Gastrocnemius medialis (tissue), 4 donors: ENCODE results near the gene NOX1.

Experiments used
- CTCF ChIP-seq, 5 experiments: fragments of 450-650 bp in 3 of 5; fragments of 200-600 bp in 2 of 5; sonication (generic) in 2 of 5; IDR thresholded peaks in 4 of 5; conservative IDR thresholded peaks in 1 of 5; 1 replicate in 4 of 5; 2 replicates in 1 of 5; pipeline ENCODE4 v1.5.1; 2016 to 2019; ENCODE audit warnings: antibody characterized with exemption in 5 of 5, mild to moderate bottlenecking in 3 of 5, moderate library complexity in 3 of 5
- POLR2A ChIP-seq, 2 donors: fragments of 450-650 bp; IDR thresholded peaks; one replicate each; pipeline ENCODE4 v1.6.1; 2017; ENCODE audit warnings: antibody characterized with exemption in 2 of 2, mild to moderate bottlenecking in 2 of 2, moderate library complexity in 2 of 2

- TF ChIP-seq CTCF (IDR thresholded peaks at IDR 0.05 in 4 of 5, conservative IDR thresholded peaks at IDR 0.05 in 1 of 5) (no peak), POLR2A (IDR thresholded peaks at IDR 0.05) (no peak)
Observed at GRCh38 chrX:100804780-100805179, 69.4 kb downstream of the NOX1 start.
